H9 (cell line): ENCODE data around the gene TMEM126A. TPM values are rescaled to one million over a fixed set of nuclear protein-coding genes. Genes with fewer than 3 reads are reported as not detected.

Experiments used
- DNase-seq: peaks from one replicate; pipeline ENCODE4 v3.0.0-alpha.2; 2017
- H2AFZ ChIP-seq: one replicate; pipeline ENCODE4 v1.6.1; 2013; ENCODE audit warnings: mild to moderate bottlenecking, low read length, control low read depth, moderate library complexity
- H2AK5ac ChIP-seq: 2 replicates; pipeline ENCODE4 v1.6.1; 2013; ENCODE audit warnings: low read length, control low read depth, mixed read lengths; ENCODE audit not compliant: insufficient read length
- H2BK120ac ChIP-seq: one replicate; pipeline ENCODE4 v1.6.1; 2013; ENCODE audit warnings: low read depth, mild to moderate bottlenecking, low read length, control low read depth, inconsistent platforms; ENCODE audit not compliant: poor library complexity, severe bottlenecking
- H2BK12ac ChIP-seq: 2 replicates; pipeline ENCODE4 v1.6.1; 2013; ENCODE audit warnings: low read length, control low read depth, mixed read lengths, low read depth; ENCODE audit not compliant: insufficient read length
- H2BK15ac ChIP-seq: 2 replicates; pipeline ENCODE4 v1.6.1; 2013; ENCODE audit warnings: low read depth, low read length, control low read depth
- H2BK20ac ChIP-seq: one replicate; pipeline ENCODE4 v1.6.1; 2013; ENCODE audit warnings: low read depth, mild to moderate bottlenecking, low read length, control low read depth, inconsistent platforms; ENCODE audit not compliant: poor library complexity, severe bottlenecking
- H2BK5ac ChIP-seq: 2 replicates; pipeline ENCODE4 v1.6.1; 2013; ENCODE audit warnings: low read length, control low read depth, mixed read lengths; ENCODE audit not compliant: insufficient read length
- H3K14ac ChIP-seq: 2 replicates; pipeline ENCODE4 v1.6.1; 2013; ENCODE audit warnings: low read length, control low read depth; ENCODE audit not compliant: insufficient read depth
- H3K18ac ChIP-seq: 2 replicates; pipeline ENCODE4 v1.6.1; 2013; ENCODE audit warnings: low read depth, mild to moderate bottlenecking, mixed read lengths, low read length, control low read depth; ENCODE audit not compliant: insufficient read length
- H3K23ac ChIP-seq: 2 replicates; pipeline ENCODE4 v1.6.1; 2013; ENCODE audit warnings: low read length, control low read depth, mixed read lengths, low read depth; ENCODE audit not compliant: insufficient read length
- H3K23me2 ChIP-seq: 2 replicates; pipeline ENCODE4 v1.6.1; 2013; ENCODE audit warnings: low read depth, mild to moderate bottlenecking, mixed read lengths, low read length, control low read depth; ENCODE audit not compliant: insufficient read length, poor library complexity, severe bottlenecking
- H3K27ac ChIP-seq: 2 replicates; pipeline ENCODE4 v1.5.1; 2013; ENCODE audit warnings: low read length, control low read depth, mixed read lengths, low read depth; ENCODE audit not compliant: insufficient read length
- H3K27me3 ChIP-seq: 2 replicates; pipeline ENCODE4 v1.6.1; 2013; ENCODE audit warnings: low read length, control low read depth, inconsistent platforms; ENCODE audit not compliant: insufficient read depth
- H3K4ac ChIP-seq: 2 replicates; pipeline ENCODE4 v1.6.1; 2013; ENCODE audit warnings: low read depth, mild to moderate bottlenecking, control low read depth, inconsistent platforms, low read length, moderate library complexity
- H3K4me1 ChIP-seq: 2 replicates; pipeline ENCODE4 v1.6.1; 2013; ENCODE audit warnings: low read length, control low read depth, inconsistent platforms; ENCODE audit not compliant: insufficient read depth
- H3K4me2 ChIP-seq: 2 replicates; pipeline ENCODE4 v1.6.1; 2013; ENCODE audit warnings: low read length, control low read depth, mixed read lengths; ENCODE audit not compliant: insufficient read length, insufficient read depth
- H3K56ac ChIP-seq: 2 replicates; pipeline ENCODE4 v1.6.1; 2013; ENCODE audit warnings: low read depth, mild to moderate bottlenecking, mixed read lengths, low read length, control low read depth; ENCODE audit not compliant: insufficient read length
- H3K79me1 ChIP-seq: 2 replicates; pipeline ENCODE4 v1.6.1; 2013; ENCODE audit warnings: low read depth, mild to moderate bottlenecking, moderate library complexity, low read length, control low read depth, inconsistent platforms; ENCODE audit not compliant: insufficient read depth, poor library complexity, severe bottlenecking
- H3K79me2 ChIP-seq: 2 replicates; pipeline ENCODE4 v1.6.1; 2013; ENCODE audit warnings: low read length, control low read depth, inconsistent platforms; ENCODE audit not compliant: insufficient read depth
- H3K9ac ChIP-seq: 2 replicates; pipeline ENCODE4 v1.6.1; 2013; ENCODE audit warnings: low read length, control low read depth, mixed read lengths; ENCODE audit not compliant: insufficient read length; ENCODE audit errors: extremely low read depth
- H3K9me3 ChIP-seq: one replicate; pipeline ENCODE4 v1.6.1; 2013; ENCODE audit warnings: low read depth, low read length, inconsistent platforms; ENCODE audit not compliant: control insufficient read depth
- H3T11ph ChIP-seq: one replicate; pipeline ENCODE4 v1.6.1; 2013; ENCODE audit warnings: mild to moderate bottlenecking, low read length, control low read depth, inconsistent platforms
- H4K20me1 ChIP-seq: one replicate; pipeline ENCODE4 v1.6.1; 2013; ENCODE audit not compliant: control insufficient read depth, insufficient read length, insufficient read depth
- H4K5ac ChIP-seq: 2 replicates; pipeline ENCODE4 v1.6.1; 2013; ENCODE audit warnings: low read depth, mild to moderate bottlenecking, mixed read lengths, low read length, control low read depth; ENCODE audit not compliant: insufficient read length
- H4K8ac ChIP-seq: replicated peaks from 2 replicates; pipeline ENCODE4 v1.6.1; 2013; ENCODE audit warnings: low read length, control low read depth, mixed read lengths, low read depth; ENCODE audit not compliant: insufficient read length
- H4K91ac ChIP-seq: 2 replicates; pipeline ENCODE4 v1.6.1; 2013; ENCODE audit warnings: low read depth, mild to moderate bottlenecking, moderate library complexity, mixed read lengths, low read length, control low read depth; ENCODE audit not compliant: insufficient read length
- H3K27ac Mint-ChIP-seq, 3 experiments: 2 replicates in 2 of 3; 3 replicates in 1 of 3; pipeline ENCODE4 v1.8.0; 2020 to 2021; ENCODE audit warnings: mixed read lengths in 3 of 3, mild to moderate bottlenecking in 1 of 3, moderate library complexity in 1 of 3
- H3K27me3 Mint-ChIP-seq: 2 replicates; pipeline ENCODE4 v1.8.0; 2021; ENCODE audit warnings: low read depth, mild to moderate bottlenecking, moderate library complexity, mixed read lengths
- H3K36me3 Mint-ChIP-seq, 3 experiments: 2 replicates in 2 of 3; 3 replicates in 1 of 3; pipeline ENCODE4 v1.8.0; 2020 to 2021; ENCODE audit warnings: low read depth in 3 of 3, mixed read lengths in 3 of 3; ENCODE audit not compliant: insufficient read depth in 1 of 3
- H3K4me1 Mint-ChIP-seq, 2 experiments: 2 replicates each; pipeline ENCODE4 v1.8.0; 2020; ENCODE audit warnings: mixed read lengths in 2 of 2
- H3K4me3 Mint-ChIP-seq, 2 experiments: 2 replicates in 1 of 2; 3 replicates in 1 of 2; pipeline ENCODE4 v1.8.0; 2020 to 2021; ENCODE audit warnings: mild to moderate bottlenecking in 2 of 2, mixed read lengths in 2 of 2, moderate library complexity in 1 of 2
- H3K9me3 Mint-ChIP-seq, 2 experiments: 2 replicates in 1 of 2; 3 replicates in 1 of 2; pipeline ENCODE4 v1.8.0; 2020; ENCODE audit warnings: mild to moderate bottlenecking in 2 of 2, mixed read lengths in 2 of 2, moderate library complexity in 1 of 2
- CTCF ChIP-seq: fragments of 200-600 bp; sonication (generic); conservative IDR thresholded peaks from 3 replicates; pipeline ENCODE4 v1.8.0; 2021; ENCODE audit warnings: antibody characterized with exemption, mild to moderate bottlenecking
- WGBS: extraction: QIAGEN DNeasy Blood & Tissue Kit; methylation state at CpG from one replicate; pipeline ENCODE4 v1.1.7; 2013; ENCODE audit warnings: missing lambda C conversion rate, low lambda C conversion rate, mixed read lengths; ENCODE audit not compliant: insufficient read length; ENCODE audit errors: extremely low coverage; 5-methylcytosine and 5-hydroxymethylcytosine counted together
- total RNA-seq: library from RNA; stranded (reverse); gene quantifications from 2 replicates; pipeline ENCODE4 v1.2.1, GENCODE V29; 2021

The TMEM126A gene
- total RNA-seq, 1 experiment from 2014 or later: 28.0 TPM

GRCh38 chr11:85682330-85683305 is 34.9 kb downstream of the TMEM126A start:
- Histone ChIP-seq H3K27ac (no peak overlapping the region), H4K20me1 (no peaks in the 10 kb centered on the region), H2BK120ac (no peak overlapping the region), H2BK5ac (no peak overlapping the region), H3K4ac (no peak overlapping the region), H3K4me2 (no peak overlapping the region), H2BK20ac (no peak overlapping the region), H3K27me3 (no peaks in the 10 kb centered on the region; the same call in 1 of the 2 replicates), H3K23ac (no peak overlapping the region), H3K9me3 (no peaks in the 10 kb centered on the region), H3K9ac (no peak overlapping the region), H4K91ac (no peak overlapping the region), H3K14ac (no peak overlapping the region), H3K4me1 (peaks cover 8% of the 10 kb centered on the region), H4K8ac (no peak overlapping the region), H4K5ac (no peak overlapping the region), H3K56ac (no peak overlapping the region), H3K79me1 (no peaks in the 10 kb centered on the region), H3K79me2 (no peaks in the 10 kb centered on the region), H2AFZ (no peak overlapping the region), H2BK15ac (no peak overlapping the region), H3T11ph (no peak overlapping the region), H2AK5ac (no peak overlapping the region), H3K23me2 (no peaks in the 10 kb centered on the region), H2BK12ac (no peak overlapping the region), H3K18ac (no peak overlapping the region)
- Mint-ChIP-seq H3K4me1 (peaks cover 10 to 25% of the 10 kb centered on the region in 2 experiments), H3K27me3 (peaks cover 4% of the 10 kb centered on the region), H3K27ac (peak overlapping the region in 1 of 3 experiments; percentile 43; a peak in 1 of 7 replicates), H3K36me3 (no peaks in the 10 kb centered on the region), H3K9me3 (no peaks in the 10 kb centered on the region), H3K4me3 (no peak overlapping the region)
- no CpG with 5 or more reads among the region's 43 CpGs for WGBS
- TF ChIP-seq CTCF: no peak
- DNase-seq: no peak
